Activated naive CD8-positive, alpha-beta T cell treated with anti-CD3 and anti-CD28 coated beads for 36 hours (primary cell): ENCODE measurements around the gene SERPINF2. TPM values are rescaled to one million over a fixed set of nuclear protein-coding genes. Genes with fewer than 3 reads are reported as not detected.
"Not testable (repeated sequence)": the region's sequence is repeated elsewhere in the genome, so short reads cannot be mapped to it uniquely, and the experiment has no call there.

Experiments
- DNase-seq: peaks from one replicate; pipeline ENCODE4 v3.0.0; 2021
- H3K27ac Mint-ChIP-seq: one replicate; pipeline ENCODE4 v1.8.0; 2022; ENCODE audit warnings: mild to moderate bottlenecking, moderate library complexity, mixed read lengths
- H3K27me3 Mint-ChIP-seq: one replicate; pipeline ENCODE4 v1.8.0; 2022; ENCODE audit warnings: mild to moderate bottlenecking, mixed read lengths
- H3K36me3 Mint-ChIP-seq: one replicate; pipeline ENCODE4 v1.8.0; 2021; ENCODE audit warnings: mild to moderate bottlenecking, mixed read lengths
- H3K4me1 Mint-ChIP-seq: one replicate; pipeline ENCODE4 v1.8.0; 2021; ENCODE audit warnings: mixed read lengths
- H3K4me3 Mint-ChIP-seq: one replicate; pipeline ENCODE4 v1.8.0; 2022; ENCODE audit warnings: mild to moderate bottlenecking, moderate library complexity, mixed read lengths
- H3K9me3 Mint-ChIP-seq: one replicate; pipeline ENCODE4 v1.8.0; 2022; ENCODE audit warnings: mixed read lengths
- total RNA-seq, 2 experiments: library from RNA; stranded (reverse); gene quantifications; one replicate each; pipeline ENCODE4 v1.2.3, GENCODE V29; 2021

SERPINF2 gene
- total RNA-seq = under 1 TPM; 0.08 to 0.12 TPM

GRCh38 chr17:1742371-1743087 is at the start of gene SERPINF2:
TSS of gene SERPINF2 (plus strand) at chr17:1742871. CDS start at chr17:1744996, 2,125 bp downstream.
- Mint-ChIP-seq H3K4me1 (no peaks in the 10 kb centered on the region), H3K27me3 (no peaks in the 10 kb centered on the region), H3K27ac (no peak within 1 kb of the TSS), H3K9me3 (no peaks in the 10 kb centered on the region), H3K36me3 (peaks cover 5% of the 10 kb centered on the region), H3K4me3 (no peak within 1 kb of the TSS)
- DNase-seq = no peak

GRCh38 chr17:1693339-1693738 is 49.3 kb upstream of the SERPINF2 start:
- no peaks in the 10 kb centered on the region for H3K9me3 Mint-ChIP-seq
- H3K4me3 Mint-ChIP-seq = no peak overlapping the region
- H3K36me3 Mint-ChIP-seq = no peaks in the 10 kb centered on the region
- no peak overlapping the region for H3K27ac Mint-ChIP-seq
- H3K27me3 Mint-ChIP-seq = no peaks in the 10 kb centered on the region
- H3K4me1 Mint-ChIP-seq = no peaks in the 10 kb centered on the region
- DNase-seq = no peak

- no peaks in the 10 kb centered on the region for H3K4me1 Mint-ChIP-seq
- H3K36me3 Mint-ChIP-seq = no peaks in the 10 kb centered on the region
- no peaks in the 10 kb centered on the region for H3K27me3 Mint-ChIP-seq
- no peak overlapping the region for H3K27ac Mint-ChIP-seq
- no peak overlapping the region for H3K4me3 Mint-ChIP-seq
- DNase-seq = no peak
- no peaks in the 10 kb centered on the region for H3K9me3 Mint-ChIP-seq
Observed at GRCh38 chr17:1695365-1695764, 47.3 kb upstream of the SERPINF2 start.

- no peaks in the 10 kb centered on the region for H3K4me1 Mint-ChIP-seq
- no peaks in the 10 kb centered on the region for H3K36me3 Mint-ChIP-seq
- no peak overlapping the region for H3K27ac Mint-ChIP-seq
- no peak for DNase-seq
- H3K4me3 Mint-ChIP-seq = no peak overlapping the region
- no peaks in the 10 kb centered on the region for H3K9me3 Mint-ChIP-seq
- H3K27me3 Mint-ChIP-seq = no peaks in the 10 kb centered on the region
Observed at GRCh38 chr17:1697681-1698080, 45.0 kb upstream of the SERPINF2 start.

- not testable (repeated sequence) for H3K27me3 Mint-ChIP-seq, H3K27ac Mint-ChIP-seq, H3K4me1 Mint-ChIP-seq, H3K4me3 Mint-ChIP-seq, H3K9me3 Mint-ChIP-seq, DNase-seq, H3K36me3 Mint-ChIP-seq
Observed at GRCh38 chr17:1699891-1700290, 42.8 kb upstream of the SERPINF2 start.

GRCh38 chr17:1703063-1703462 is 39.6 kb upstream of the SERPINF2 start:
- H3K27ac Mint-ChIP-seq = no peak overlapping the region
- DNase-seq = no peak

GRCh38 chr17:1705004-1705403 is 37.7 kb upstream of the SERPINF2 start:
- no peaks in the 10 kb centered on the region for H3K9me3 Mint-ChIP-seq
- H3K36me3 Mint-ChIP-seq = no peaks in the 10 kb centered on the region
- DNase-seq = no peak
- H3K4me3 Mint-ChIP-seq = no peak overlapping the region
- peaks cover 34% of the 10 kb centered on the region for H3K27me3 Mint-ChIP-seq
- peaks cover 3% of the 10 kb centered on the region for H3K4me1 Mint-ChIP-seq
- H3K27ac Mint-ChIP-seq = no peak overlapping the region

More at GRCh38 chr17:1703063-1703462, 39.6 kb upstream of the SERPINF2 start:
- H3K4me3 Mint-ChIP-seq = no peak overlapping the region
- no peaks in the 10 kb centered on the region for H3K9me3 Mint-ChIP-seq
- no peaks in the 10 kb centered on the region for H3K4me1 Mint-ChIP-seq
- H3K36me3 Mint-ChIP-seq = no peaks in the 10 kb centered on the region
- H3K27me3 Mint-ChIP-seq = peaks cover 25% of the 10 kb centered on the region

GRCh38 chr17:1707107-1707506 is 35.6 kb upstream of the SERPINF2 start:
- Mint-ChIP-seq H3K36me3 (no peaks in the 10 kb centered on the region), H3K4me3 (no peak overlapping the region), H3K4me1 (peaks cover 12% of the 10 kb centered on the region), H3K9me3 (no peaks in the 10 kb centered on the region), H3K27me3 (peaks cover 48% of the 10 kb centered on the region), H3K27ac (no peak overlapping the region)
- DNase-seq = no peak

GRCh38 chr17:1708791-1709346 is 33.8 kb upstream of the SERPINF2 start:
- H3K27ac Mint-ChIP-seq, H3K9me3 Mint-ChIP-seq, DNase-seq, H3K36me3 Mint-ChIP-seq: not testable (repeated sequence)
- H3K4me3 Mint-ChIP-seq = peak overlapping the region; percentile 8
- peaks cover 12% of the 10 kb centered on the region for H3K4me1 Mint-ChIP-seq
- H3K27me3 Mint-ChIP-seq = peaks cover 52% of the 10 kb centered on the region

- no peak for DNase-seq
- Mint-ChIP-seq H3K4me3 (no peak overlapping the region), H3K9me3 (no peaks in the 10 kb centered on the region), H3K27ac (no peak overlapping the region), H3K36me3 (no peaks in the 10 kb centered on the region), H3K27me3 (peaks cover 58% of the 10 kb centered on the region), H3K4me1 (peaks cover 14% of the 10 kb centered on the region)
Observed at GRCh38 chr17:1709403-1709951, 33.2 kb upstream of the SERPINF2 start.

GRCh38 chr17:1709971-1710806 is 32.5 kb upstream of the SERPINF2 start, which contains the start of gene TLCD2:
TSS of gene TLCD2 (minus strand) at chr17:1710377. CDS start at chr17:1710242, 135 bp downstream.
- DNase-seq = peak; percentile 27
- H3K27me3 Mint-ChIP-seq = peaks cover 59% of the 10 kb centered on the region
- H3K36me3 Mint-ChIP-seq = no peaks in the 10 kb centered on the region
- peak within 1 kb of the TSS; percentile 50 for H3K4me3 Mint-ChIP-seq
- H3K4me1 Mint-ChIP-seq = peaks cover 17% of the 10 kb centered on the region
- no peaks in the 10 kb centered on the region for H3K9me3 Mint-ChIP-seq
- no peak within 1 kb of the TSS for H3K27ac Mint-ChIP-seq

GRCh38 chr17:1710807-1711553 is 31.7 kb upstream of the SERPINF2 start:
- H3K27me3 Mint-ChIP-seq = peaks cover 53% of the 10 kb centered on the region
- H3K9me3 Mint-ChIP-seq = no peaks in the 10 kb centered on the region
- no peaks in the 10 kb centered on the region for H3K36me3 Mint-ChIP-seq
- H3K4me1 Mint-ChIP-seq = peaks cover 18% of the 10 kb centered on the region
- no peak overlapping the region for H3K27ac Mint-ChIP-seq
- H3K4me3 Mint-ChIP-seq = peak overlapping the region; percentile 50
- DNase-seq = no peak

GRCh38 chr17:1711804-1712203 is 30.9 kb upstream of the SERPINF2 start:
- Mint-ChIP-seq H3K27ac (no peak overlapping the region), H3K4me3 (no peak overlapping the region)
- no peak for DNase-seq

GRCh38 chr17:1712271-1712670 is 30.4 kb upstream of the SERPINF2 start:
- H3K9me3 Mint-ChIP-seq = no peaks in the 10 kb centered on the region
- no peak overlapping the region for H3K4me3 Mint-ChIP-seq
- DNase-seq = no peak
- H3K4me1 Mint-ChIP-seq = peaks cover 24% of the 10 kb centered on the region
- peaks cover 46% of the 10 kb centered on the region for H3K27me3 Mint-ChIP-seq
- no peaks in the 10 kb centered on the region for H3K36me3 Mint-ChIP-seq
- H3K27ac Mint-ChIP-seq = no peak overlapping the region

More at GRCh38 chr17:1711804-1712203, 30.9 kb upstream of the SERPINF2 start:
- Mint-ChIP-seq H3K27me3 (peaks cover 49% of the 10 kb centered on the region), H3K4me1 (peaks cover 19% of the 10 kb centered on the region), H3K36me3 (no peaks in the 10 kb centered on the region), H3K9me3 (no peaks in the 10 kb centered on the region)
